GM19467 (cell line): Measurements from ENCODE around the gene ATXN1.

Experiments
- ATAC-seq: cut with Tn5 transposase; IDR thresholded peaks from one replicate; pipeline ENCODE4 v1.9.1; 2021; ENCODE audit warnings: mild to moderate bottlenecking, moderate library complexity; ENCODE audit not compliant: unreplicated experiment

The ATXN1 gene

GRCh38 chr6:16583144-16583762, 178.0 kb downstream of the ATXN1 start:
- no peak for ATAC-seq

DNA sequence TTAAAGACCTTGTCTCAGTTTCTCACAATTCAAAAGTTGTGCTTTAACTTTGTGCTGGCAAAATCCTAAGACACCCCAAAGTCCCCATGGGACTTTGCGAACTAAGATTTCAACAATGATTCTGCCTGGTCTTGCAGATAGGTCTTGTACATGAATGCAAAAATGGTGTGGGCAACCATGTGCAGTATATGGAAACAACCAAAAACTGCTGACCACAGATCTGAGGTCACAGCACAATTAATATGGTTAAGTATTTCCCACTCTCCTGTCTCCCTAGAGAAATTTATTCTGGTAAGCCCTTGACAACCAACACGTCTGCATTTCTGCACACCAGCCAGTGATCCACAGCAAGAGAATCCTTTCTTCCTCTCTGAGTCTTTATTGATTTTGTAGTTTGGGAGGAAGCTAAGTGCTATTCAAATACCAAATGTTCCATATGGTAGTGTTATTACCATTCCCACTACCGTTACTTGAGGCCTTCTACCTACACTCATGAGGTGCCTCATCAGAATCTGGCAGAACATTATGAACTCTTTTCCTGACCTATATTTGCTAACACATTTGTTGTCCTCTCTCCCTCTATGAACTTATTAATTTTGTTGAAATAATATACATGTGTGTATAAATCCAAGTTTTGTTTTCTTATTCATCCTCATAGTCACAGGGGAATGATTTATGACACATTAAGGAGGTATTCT, 178.7 kb downstream of the ATXN1 start:
- ATAC-seq = no peak

DNA sequence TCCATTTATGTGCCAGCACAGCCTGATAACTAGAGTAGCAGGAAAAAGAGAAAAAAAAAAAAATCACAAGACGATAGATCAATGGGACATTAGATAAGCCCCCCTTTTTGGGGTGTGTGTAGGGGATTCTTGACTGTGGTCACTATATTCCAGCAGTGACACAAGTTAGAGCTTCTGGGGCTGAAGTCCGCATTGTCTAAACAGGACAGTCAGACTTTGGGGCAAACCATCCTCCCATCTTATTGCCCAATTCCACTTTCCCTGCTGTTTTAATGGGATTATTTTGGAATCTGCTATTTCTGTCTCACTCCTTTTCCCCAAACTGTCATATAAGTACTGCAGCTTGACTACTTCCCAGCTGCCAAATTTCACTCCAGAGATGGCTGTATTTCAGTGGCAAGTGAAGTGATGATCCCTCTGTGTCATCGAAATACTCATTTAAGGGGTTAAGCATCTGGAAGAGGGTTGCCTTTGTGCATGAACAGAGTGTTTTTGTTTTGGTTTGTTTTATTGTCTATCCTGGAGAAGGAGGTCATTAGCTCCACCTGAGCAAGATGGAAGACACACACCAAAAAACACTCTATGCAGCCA, 182.5 kb downstream of the ATXN1 start:
- ATAC-seq = no peak

DNA sequence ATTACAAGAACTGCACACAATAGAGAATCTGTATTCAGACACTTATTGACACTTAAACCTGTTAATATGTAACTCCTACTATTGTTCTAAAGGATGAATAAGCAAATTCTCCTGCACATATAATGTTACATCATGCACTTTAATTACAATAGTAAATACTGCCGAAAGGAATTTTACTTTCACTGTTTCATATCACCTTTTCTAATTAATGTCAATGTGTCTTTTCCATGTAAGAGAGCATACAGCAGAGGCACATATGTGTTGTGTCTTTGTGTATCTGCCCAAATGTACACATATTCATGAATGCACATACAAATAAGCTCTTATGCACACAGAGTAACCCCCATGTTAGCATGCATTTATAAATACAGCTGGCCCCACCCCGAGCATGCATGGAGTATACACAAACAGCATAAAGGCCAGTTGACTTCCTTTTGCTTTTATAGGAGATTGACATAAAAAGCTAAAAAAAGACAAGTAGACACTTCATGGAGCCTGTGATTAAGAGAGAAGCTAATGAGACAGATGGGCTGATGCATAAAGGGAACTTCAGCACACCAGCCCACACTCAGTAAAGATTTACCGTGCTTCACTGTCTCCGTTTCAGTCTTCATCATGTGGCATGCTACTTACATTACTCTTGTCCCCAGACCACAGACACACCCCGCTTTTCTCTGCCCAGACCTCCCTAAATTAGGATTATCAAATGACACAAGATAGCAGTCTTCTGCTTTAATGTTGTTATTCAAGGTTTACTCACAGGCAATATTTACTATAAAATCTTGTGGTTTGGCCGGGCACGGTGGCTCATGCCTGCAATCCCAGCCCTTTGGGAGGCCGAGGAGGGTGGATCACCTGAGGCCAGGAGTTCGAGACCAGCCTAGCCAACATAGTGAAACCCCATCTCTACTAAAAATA, 184.6 kb downstream of the ATXN1 start:
- ATAC-seq = peak; percentile 73

DNA sequence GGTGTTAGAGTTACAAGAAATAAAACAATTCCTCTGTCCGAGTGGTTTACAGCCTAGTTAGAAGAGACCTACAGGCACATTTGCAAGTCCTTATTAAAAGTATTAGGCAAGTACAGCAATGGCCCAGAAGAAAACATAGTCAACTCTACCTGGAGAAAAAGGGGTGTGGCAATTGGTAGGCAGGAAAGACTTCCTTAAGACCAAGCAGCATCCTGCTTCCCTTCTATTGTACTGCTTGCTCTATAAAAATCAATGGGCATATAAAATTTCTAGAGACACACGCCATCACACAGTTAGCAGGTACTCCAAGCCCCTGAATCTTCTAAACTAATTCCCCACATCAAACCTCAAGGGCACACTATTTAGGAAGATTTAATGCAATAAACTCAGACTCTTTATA, 185.6 kb downstream of the ATXN1 start:
- ATAC-seq = no peak

DNA sequence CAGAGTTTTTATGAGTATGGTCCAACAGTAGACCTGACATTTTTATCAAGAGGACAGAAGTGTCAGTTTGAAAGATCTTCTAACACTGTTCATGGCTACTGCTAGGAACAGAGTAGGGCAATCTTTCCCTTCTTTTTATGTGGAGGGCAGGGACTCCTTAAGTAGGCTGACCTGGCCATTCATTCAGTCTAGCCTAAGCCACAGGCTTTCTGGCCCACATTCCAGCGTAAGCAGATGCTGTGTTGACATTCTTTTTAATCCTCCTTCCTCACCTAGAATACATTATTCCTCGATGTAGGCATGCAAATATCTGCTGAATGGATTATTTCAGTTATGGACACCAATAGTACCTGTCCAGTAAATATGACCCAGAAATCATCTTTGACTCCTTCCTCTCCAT, 188.3 kb downstream of the ATXN1 start:
- ATAC-seq = no peak

- no peak for ATAC-seq
Measured at GRCh38 chr6:16572317-16572716, 188.9 kb downstream of the ATXN1 start.

DNA sequence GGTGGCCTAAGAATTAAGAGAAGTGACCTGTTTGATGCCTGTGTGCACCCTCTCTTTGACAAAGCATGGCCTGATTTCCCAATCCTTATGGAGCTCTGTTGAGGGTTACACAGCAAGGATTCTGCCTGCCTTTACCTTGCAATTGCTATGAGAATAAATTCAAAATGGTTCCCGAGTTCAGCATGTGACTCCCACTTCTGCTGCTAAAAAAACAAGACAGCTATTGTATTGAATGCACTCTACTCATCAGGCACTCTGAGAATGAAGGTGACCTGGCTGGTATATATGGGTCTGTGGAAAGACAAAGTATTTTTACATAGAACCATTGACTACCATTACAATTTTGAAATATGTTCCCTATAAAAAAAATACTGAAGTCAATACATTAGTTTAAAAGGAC, 190.3 kb downstream of the ATXN1 start:
- ATAC-seq = no peak

DNA sequence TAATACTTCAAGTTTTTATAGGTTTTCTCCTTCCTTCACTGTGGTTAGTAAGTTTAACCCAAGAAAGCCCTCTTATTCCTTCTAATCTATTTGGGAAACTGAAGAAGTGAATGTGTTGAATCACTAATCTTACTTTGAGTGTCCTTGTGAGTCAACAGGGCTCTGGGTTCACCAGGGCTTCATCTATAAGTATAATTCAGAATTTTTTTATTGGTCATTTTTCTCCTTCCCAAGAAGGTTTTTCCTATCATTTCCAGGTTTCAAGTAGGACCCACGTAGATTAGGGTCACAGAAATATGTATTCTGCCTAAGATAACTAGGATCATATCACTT, 191.1 kb downstream of the ATXN1 start:
- ATAC-seq = no peak

DNA sequence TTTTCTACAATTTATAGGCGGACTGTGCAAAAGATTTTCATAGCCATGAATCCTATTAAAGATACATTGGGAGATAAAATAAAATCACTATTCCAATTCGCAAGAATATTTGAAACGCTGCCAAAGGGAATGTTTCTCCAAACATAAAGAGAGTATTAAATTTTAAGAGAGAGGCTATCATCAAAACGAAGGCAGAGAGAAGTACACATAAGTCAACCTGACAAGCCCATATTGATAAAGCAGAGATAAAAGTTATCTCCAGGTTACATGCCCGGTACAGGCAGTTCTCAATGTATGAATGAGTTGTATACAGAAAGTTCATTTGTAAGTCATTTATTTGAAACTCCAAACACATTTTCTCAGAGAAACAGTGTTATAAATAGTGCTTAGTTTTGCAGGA, 193.1 kb downstream of the ATXN1 start:
- ATAC-seq = no peak

- ATAC-seq = no peak
Measured at GRCh38 chr6:16567071-16567470, 194.2 kb downstream of the ATXN1 start.

DNA sequence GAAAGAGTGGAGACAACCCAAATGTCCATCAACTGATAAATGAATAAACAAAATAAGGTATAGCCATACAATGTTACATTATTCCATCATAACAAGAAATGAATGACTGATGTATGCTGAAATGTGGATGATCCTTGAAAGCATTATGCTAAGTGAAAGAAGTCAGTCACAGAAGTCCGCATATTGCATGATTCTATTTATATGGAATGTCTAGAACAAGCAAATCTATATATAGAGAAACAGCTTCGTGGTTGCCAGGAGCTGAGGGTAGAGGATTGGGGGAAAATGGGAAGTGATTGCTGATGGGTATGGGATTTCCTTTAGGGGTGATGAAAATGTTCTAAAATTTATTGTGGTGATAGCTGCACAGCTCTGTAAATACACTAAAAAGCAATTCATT, 196.8 kb downstream of the ATXN1 start:
- ATAC-seq = no peak

GRCh38 chr6:16563628-16564240, 197.5 kb downstream of the ATXN1 start:
- no peak for ATAC-seq

DNA sequence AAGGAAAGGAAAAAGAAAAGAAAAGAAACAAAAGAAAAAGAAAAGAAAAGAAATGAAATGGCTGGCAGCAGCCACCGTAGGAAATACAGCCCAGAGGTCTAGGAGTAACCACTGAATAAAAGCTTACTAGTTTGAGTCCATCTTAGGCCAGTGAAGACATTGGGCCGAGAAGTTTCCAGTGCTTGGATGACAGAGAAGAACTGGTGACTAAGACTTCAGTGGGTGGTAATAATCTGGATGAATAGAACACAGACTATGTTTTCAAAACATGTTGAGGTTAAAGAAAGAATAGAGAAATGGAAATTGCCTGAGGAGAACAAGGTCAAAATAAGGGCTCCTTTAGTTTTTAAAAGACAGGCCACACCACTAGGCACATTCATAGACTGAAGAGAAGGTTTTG, 198.8 kb downstream of the ATXN1 start:
- ATAC-seq = no peak

DNA sequence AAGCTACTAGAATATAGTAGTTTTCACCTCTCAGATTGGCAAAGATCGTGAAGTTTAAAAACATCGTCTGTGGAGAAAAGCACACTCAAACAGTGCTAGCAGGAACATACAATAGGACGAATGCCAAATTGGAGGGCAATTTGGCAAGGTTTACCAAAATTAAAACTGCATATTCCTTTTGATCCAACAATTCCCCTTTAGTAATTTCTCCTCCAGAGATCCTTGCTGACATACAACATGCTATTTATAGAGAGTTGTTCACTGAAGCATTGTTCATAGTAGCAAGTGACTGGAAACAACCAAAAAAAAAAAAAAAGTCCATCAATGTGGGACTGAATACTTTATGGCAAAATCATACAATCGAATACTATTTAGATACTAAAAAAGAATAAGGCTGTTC, 202.2 kb downstream of the ATXN1 start:
- no peak for ATAC-seq

GRCh38 chr6:16555550-16555949, 205.7 kb downstream of the ATXN1 start:
- no peak for ATAC-seq

- no peak for ATAC-seq
Measured at GRCh38 chr6:16553531-16553930, 207.7 kb downstream of the ATXN1 start.

GRCh38 chr6:16551466-16551865, 209.8 kb downstream of the ATXN1 start:
- no peak for ATAC-seq

DNA sequence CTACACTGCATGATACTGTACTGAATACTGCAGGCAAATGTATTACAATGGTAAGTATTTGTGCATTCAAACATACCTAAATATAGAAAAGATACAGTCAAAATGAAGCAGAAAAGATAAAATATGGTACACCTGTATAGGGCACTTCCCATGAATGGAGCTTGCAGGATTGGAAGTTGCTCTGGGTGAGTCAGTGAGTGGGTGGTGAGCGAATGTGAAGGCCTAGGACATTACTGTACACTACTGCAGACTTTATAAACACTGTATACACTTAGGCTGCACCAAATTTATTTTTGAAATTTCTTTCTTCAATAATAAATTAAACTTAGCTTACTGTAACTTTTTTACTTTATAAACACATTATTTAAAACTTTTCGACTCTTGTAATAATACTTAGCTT, 213.1 kb downstream of the ATXN1 start:
- no peak for ATAC-seq

GRCh38 chr6:16547587-16547986, 213.7 kb downstream of the ATXN1 start:
- ATAC-seq = no peak

GRCh38 chr6:16546861-16547260, 214.4 kb downstream of the ATXN1 start:
- ATAC-seq = no peak
